ENCODE measurements around the gene LRRC59. TPM values are rescaled to one million over a fixed set of nuclear protein-coding genes. Genes with fewer than 3 reads are reported as not detected.
A peak's percentile ranks its signal among the peaks of the same experiment; 100 is the strongest.

LRRC59 gene
- total and polyA plus RNA-seq, 2 of the 13 experiments (the other 11 are each of a cell fraction or from before 2014, with no cell fraction given), result 87.3 to 222 TPM

- TF ChIP-seq ZNF891 (CRISPR knock-in tag; IDR thresholded peaks at IDR 0.05), result no peak
- TF ChIP-seq PTBP1 (IDR thresholded peaks at IDR 0.05; ENCODE audit: low read depth, low read length, poor library complexity, severe bottlenecking), result no peak
- no peak for TF ChIP-seq SRSF9 (IDR thresholded peaks at IDR 0.05; ENCODE audit: borderline replicate concordance, insufficient read depth, low read depth, low read length, poor library complexity, severe bottlenecking)
- no peak for TF ChIP-seq RBM22 (optimal IDR thresholded peaks at IDR 0.05; ENCODE audit: low read length)
- TF ChIP-seq TFE3 (CRISPR knock-in tag; IDR thresholded peaks at IDR 0.05), result no peak
- TF ChIP-seq ZSCAN25 (CRISPR knock-in tag; IDR thresholded peaks at IDR 0.05), result no peak
- no peak for TF ChIP-seq MBNL3 (CRISPR knock-in tag; conservative IDR thresholded peaks at IDR 0.05)
- TF ChIP-seq ZBTB42 (CRISPR knock-in tag; IDR thresholded peaks at IDR 0.05), result no peak
- TF ChIP-seq BCLAF1 (IDR thresholded peaks at IDR 0.05), result no peak
- no peak for TF ChIP-seq ZNF326 (CRISPR knock-in tag; IDR thresholded peaks at IDR 0.05; ENCODE audit: borderline replicate concordance)
- no peak for TF ChIP-seq RXRB (CRISPR knock-in tag; IDR thresholded peaks at IDR 0.05; ENCODE audit: borderline replicate concordance)
- TF ChIP-seq CEBPG (CRISPR knock-in tag; IDR thresholded peaks at IDR 0.05), result peak; percentile 78
- TF ChIP-seq SSRP1 (CRISPR knock-in tag; IDR thresholded peaks at IDR 0.05), result peak; percentile 86; the same call in 1 of the 2 replicates
- no peak for TF ChIP-seq ZNF567 (CRISPR knock-in tag; IDR thresholded peaks at IDR 0.05; ENCODE audit: borderline replicate concordance)
- peak; percentile 39; the same call in 1 of the 2 replicates for TF ChIP-seq AHR (CRISPR knock-in tag; IDR thresholded peaks at IDR 0.05)
- no peak for TF ChIP-seq SIX4 (CRISPR knock-in tag; IDR thresholded peaks at IDR 0.05)
- TF ChIP-seq ARID2 (CRISPR knock-in tag; IDR thresholded peaks at IDR 0.05; ENCODE audit: borderline replicate concordance), result no peak
- TF ChIP-seq GZF1 (CRISPR knock-in tag; IDR thresholded peaks at IDR 0.05), result no peak
Observed at GRCh38 chr17:50396261-50397110, 837 bp downstream of the LRRC59 start (continued).

All from HepG2 (cell line).